Panc1 (cell line): ENCODE measurements around the gene OXCT2. TPM values are rescaled to one million over a fixed set of nuclear protein-coding genes. Genes with fewer than 3 reads are reported as not detected.

Experiments used
- ATAC-seq: fragments of 200-7000 bp; cut with Tn5 transposase; 2 replicates; pipeline ENCODE4 v1.9.1; 2020; ENCODE audit warnings: mild to moderate bottlenecking, moderate library complexity
- BruUV-seq: library from RNA; stranded (reverse); fragments of 400-500 nt; replicated peaks from 2 replicates; lab custom pipeline; 2021; lab: Mats Ljungman, UMichigan
- CTCF ChIA-PET: fragments of 300-600 bp; sonication (Branson Sonifier 250); formaldehyde crosslinking; loops from one replicate; lab custom pipeline; 2022; ENCODE audit warnings: antibody characterized with exemption; lab: Charles Lee
- POLR2A ChIA-PET: fragments of 300-600 bp; sonication (Branson Sonifier 250); formaldehyde crosslinking; loops from one replicate; lab custom pipeline; 2022; ENCODE audit warnings: antibody characterized with exemption; lab: Charles Lee
- DNase-seq: peaks from one replicate; pipeline ENCODE4 v3.0.0-alpha.2; 2010; ENCODE audit warnings: low read depth, low spot score
- H3K27ac ChIP-seq: 2 replicates; pipeline ENCODE4 v1.5.1; 2011; ENCODE audit warnings: mild to moderate bottlenecking, low read length, inconsistent platforms
- H3K27me3 ChIP-seq: fragments of 200-500 bp; sonication (Bioruptor generic); 2 replicates; pipeline ENCODE4 v1.6.0; 2014; ENCODE audit warnings: low read length, inconsistent platforms; ENCODE audit not compliant: control insufficient read depth, insufficient read depth
- H3K36me3 ChIP-seq: fragments of 200-500 bp; sonication (Bioruptor generic); 2 replicates; pipeline ENCODE4 v1.5.1; 2014; ENCODE audit warnings: inconsistent platforms, mild to moderate bottlenecking, low read length, moderate library complexity; ENCODE audit not compliant: control insufficient read depth, insufficient read depth
- H3K4me1 ChIP-seq: 2 replicates; pipeline ENCODE4 v1.5.1; 2011; ENCODE audit warnings: inconsistent platforms, mild to moderate bottlenecking, low read length, moderate library complexity; ENCODE audit not compliant: control insufficient read depth, insufficient read depth
- H3K4me3 ChIP-seq, 2 experiments: 2 replicates each; pipeline ENCODE4 v1.5.1; 2011 to 2012; ENCODE audit warnings: low read depth in 2 of 2, low read length in 2 of 2, mild to moderate bottlenecking in 2 of 2, inconsistent platforms in 1 of 2, moderate library complexity in 1 of 2
- H3K9me3 ChIP-seq: fragments of 200-500 bp; sonication (Bioruptor generic); 2 replicates; pipeline ENCODE4 v1.5.1; 2014; ENCODE audit warnings: low read depth, mild to moderate bottlenecking, inconsistent platforms, low read length, moderate library complexity; ENCODE audit not compliant: control insufficient read depth, insufficient read depth
- CTCF ChIP-seq: fragments of 450-650 bp; IDR thresholded peaks from 2 replicates; pipeline ENCODE4 v1.5.1; 2017; ENCODE audit warnings: mild to moderate bottlenecking
- POLR2AphosphoS5 ChIP-seq: IDR thresholded peaks from 2 replicates; pipeline ENCODE4 v1.6.1; 2012; ENCODE audit warnings: mild to moderate bottlenecking, low read depth, low read length, moderate library complexity
- SIN3A ChIP-seq: IDR thresholded peaks from 2 replicates; pipeline ENCODE4 v1.6.1; 2012; ENCODE audit warnings: low read depth, mild to moderate bottlenecking, low read length, moderate library complexity, borderline replicate concordance; ENCODE audit not compliant: insufficient read depth
- TCF7L2 ChIP-seq: IDR thresholded peaks from 2 replicates; pipeline ENCODE4 v1.6.1; 2011; ENCODE audit warnings: mild to moderate bottlenecking, low read depth, low read length, inconsistent platforms
- in situ Hi-C: cut with HindIII; loops from 2 replicates; pipeline ENCODE4 v1.10.0; 2016; ENCODE audit warnings: low sequenced_read_pairs, low pct_unique_long_range_greater_than_20kb
- intact Hi-C: fragments of 100-400 bp; cut with micrococcal nuclease; formaldehyde crosslinking; loops from one replicate; pipeline ENCODE4 v1.10.0; 2022; ENCODE audit not compliant: unreplicated experiment
- total RNA-seq: library from RNA; stranded (reverse); gene quantifications from one replicate; pipeline ENCODE4 v1.2.1, GENCODE V29; 2021; ENCODE audit not compliant: unreplicated experiment
- TF ChIP-seq, protein P1 (sequence below), 2 experiments: IDR thresholded peaks; 2 replicates each; pipeline ENCODE4 v1.6.1; 2011 to 2012; ENCODE audit warnings: low read depth in 2 of 2, control low read depth in 1 of 2, low read length in 1 of 2, mild to moderate bottlenecking in 1 of 2, moderate library complexity in 1 of 2; ENCODE audit not compliant: insufficient read depth in 1 of 2

OXCT2 gene
- total RNA-seq, 1 experiment from 2014 or later = 1.9 TPM

- ATAC-seq = peak; percentile 63; the same call in 1 of the 2 replicates
Measured at GRCh38 chr1:39722495-39722894, 48.7 kb downstream of the OXCT2 start.

DNA sequence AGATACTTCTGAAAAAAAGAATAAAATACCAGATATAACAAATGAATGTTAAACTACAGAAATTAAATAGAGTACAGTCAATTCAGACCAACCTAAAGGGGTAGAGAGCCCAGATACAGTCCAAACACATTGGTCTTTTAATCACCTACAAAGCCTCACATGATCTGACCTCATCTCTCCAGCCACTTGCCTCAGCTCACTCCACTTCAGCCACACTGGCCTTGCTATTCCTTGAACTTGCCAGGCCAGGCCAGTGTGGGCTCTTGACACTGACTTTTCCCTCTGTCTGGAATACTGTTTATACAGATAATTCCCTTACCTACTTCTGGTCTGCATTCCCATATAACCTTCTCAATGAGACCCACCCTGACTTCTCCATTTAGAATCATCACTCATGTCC lies 49.5 kb downstream of the OXCT2 start:
- CTCF ChIA-PET = no interaction called here
- ATAC-seq = peak; percentile 71; the same call in 1 of the 2 replicates
- in situ Hi-C loops = no loop called here

More at GRCh38 chr1:39722495-39722894, 48.7 kb downstream of the OXCT2 start:
- Histone ChIP-seq H3K27me3 (peaks cover 9% of the 10 kb centered on the region), H3K27ac (no peak overlapping the region), H3K9me3 (no peaks in the 10 kb centered on the region), H3K36me3 (no peaks in the 10 kb centered on the region), H3K4me1 (no peaks in the 10 kb centered on the region), H3K4me3 (no peak overlapping the region)
- ChIA-PET CTCF (no interaction called here), POLR2A (interaction anchor here (0.6 to 1.0 kb wide), 2 partner anchors 35 to 147 kb away, joined by 3 read pairs; no protein-coding TSS in a partner anchor)
- DNase-seq = peak; percentile 66
- TF ChIP-seq, protein P1, sequence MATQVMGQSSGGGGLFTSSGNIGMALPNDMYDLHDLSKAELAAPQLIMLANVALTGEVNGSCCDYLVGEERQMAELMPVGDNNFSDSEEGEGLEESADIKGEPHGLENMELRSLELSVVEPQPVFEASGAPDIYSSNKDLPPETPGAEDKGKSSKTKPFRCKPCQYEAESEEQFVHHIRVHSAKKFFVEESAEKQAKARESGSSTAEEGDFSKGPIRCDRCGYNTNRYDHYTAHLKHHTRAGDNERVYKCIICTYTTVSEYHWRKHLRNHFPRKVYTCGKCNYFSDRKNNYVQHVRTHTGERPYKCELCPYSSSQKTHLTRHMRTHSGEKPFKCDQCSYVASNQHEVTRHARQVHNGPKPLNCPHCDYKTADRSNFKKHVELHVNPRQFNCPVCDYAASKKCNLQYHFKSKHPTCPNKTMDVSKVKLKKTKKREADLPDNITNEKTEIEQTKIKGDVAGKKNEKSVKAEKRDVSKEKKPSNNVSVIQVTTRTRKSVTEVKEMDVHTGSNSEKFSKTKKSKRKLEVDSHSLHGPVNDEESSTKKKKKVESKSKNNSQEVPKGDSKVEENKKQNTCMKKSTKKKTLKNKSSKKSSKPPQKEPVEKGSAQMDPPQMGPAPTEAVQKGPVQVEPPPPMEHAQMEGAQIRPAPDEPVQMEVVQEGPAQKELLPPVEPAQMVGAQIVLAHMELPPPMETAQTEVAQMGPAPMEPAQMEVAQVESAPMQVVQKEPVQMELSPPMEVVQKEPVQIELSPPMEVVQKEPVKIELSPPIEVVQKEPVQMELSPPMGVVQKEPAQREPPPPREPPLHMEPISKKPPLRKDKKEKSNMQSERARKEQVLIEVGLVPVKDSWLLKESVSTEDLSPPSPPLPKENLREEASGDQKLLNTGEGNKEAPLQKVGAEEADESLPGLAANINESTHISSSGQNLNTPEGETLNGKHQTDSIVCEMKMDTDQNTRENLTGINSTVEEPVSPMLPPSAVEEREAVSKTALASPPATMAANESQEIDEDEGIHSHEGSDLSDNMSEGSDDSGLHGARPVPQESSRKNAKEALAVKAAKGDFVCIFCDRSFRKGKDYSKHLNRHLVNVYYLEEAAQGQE (IDR thresholded peaks at IDR 0.05; ENCODE audit: insufficient read depth in 1 of 2, low read depth in 2 of 2, low read length in 1 of 2) = no peak
- TF ChIP-seq POLR2AphosphoS5 = no peak
- TF ChIP-seq SIN3A = no peak
- TF ChIP-seq CTCF = no peak
- no peak for TF ChIP-seq TCF7L2
- BruUV-seq = no TSS peak
- in situ Hi-C loops (no loop called here), intact Hi-C loops (loop anchor here (5.0 kb wide), 1 partner anchor 125 kb away; no protein-coding TSS in a partner anchor)

More for the DNA sequence above, 49.5 kb downstream of the OXCT2 start:
- no peaks in the 10 kb centered on the region for H3K4me1 ChIP-seq
- no peak overlapping the region for H3K4me3 ChIP-seq
- TF ChIP-seq TCF7L2 (no peak), POLR2AphosphoS5 (no peak), CTCF (no peak), SIN3A (no peak)
- TF ChIP-seq, protein P1 (IDR thresholded peaks at IDR 0.05; ENCODE audit: insufficient read depth in 1 of 2, low read depth in 2 of 2, low read length in 1 of 2) = no peak
- H3K9me3 ChIP-seq = no peaks in the 10 kb centered on the region
- no peak for DNase-seq
- no peak overlapping the region for H3K27ac ChIP-seq
- intact Hi-C loops = loop anchor here (5.0 kb wide), 1 partner anchor 124 kb away; no protein-coding TSS in a partner anchor
- H3K36me3 ChIP-seq = no peaks in the 10 kb centered on the region
- peaks cover 5% of the 10 kb centered on the region; the same call in 1 of the 2 replicates for H3K27me3 ChIP-seq
- no TSS peak for BruUV-seq
- POLR2A ChIA-PET = interaction anchor here (1.0 kb wide), 1 partner anchor 146 kb away, joined by 3 read pairs; no protein-coding TSS in a partner anchor
